ENCODE results near the gene CCL11. TPM values are rescaled to one million over a fixed set of nuclear protein-coding genes. Genes with fewer than 3 reads are reported as not detected.

The CCL11 gene
- total RNA-seq, 1 donor from 2014 or later, result not detected

DNA sequence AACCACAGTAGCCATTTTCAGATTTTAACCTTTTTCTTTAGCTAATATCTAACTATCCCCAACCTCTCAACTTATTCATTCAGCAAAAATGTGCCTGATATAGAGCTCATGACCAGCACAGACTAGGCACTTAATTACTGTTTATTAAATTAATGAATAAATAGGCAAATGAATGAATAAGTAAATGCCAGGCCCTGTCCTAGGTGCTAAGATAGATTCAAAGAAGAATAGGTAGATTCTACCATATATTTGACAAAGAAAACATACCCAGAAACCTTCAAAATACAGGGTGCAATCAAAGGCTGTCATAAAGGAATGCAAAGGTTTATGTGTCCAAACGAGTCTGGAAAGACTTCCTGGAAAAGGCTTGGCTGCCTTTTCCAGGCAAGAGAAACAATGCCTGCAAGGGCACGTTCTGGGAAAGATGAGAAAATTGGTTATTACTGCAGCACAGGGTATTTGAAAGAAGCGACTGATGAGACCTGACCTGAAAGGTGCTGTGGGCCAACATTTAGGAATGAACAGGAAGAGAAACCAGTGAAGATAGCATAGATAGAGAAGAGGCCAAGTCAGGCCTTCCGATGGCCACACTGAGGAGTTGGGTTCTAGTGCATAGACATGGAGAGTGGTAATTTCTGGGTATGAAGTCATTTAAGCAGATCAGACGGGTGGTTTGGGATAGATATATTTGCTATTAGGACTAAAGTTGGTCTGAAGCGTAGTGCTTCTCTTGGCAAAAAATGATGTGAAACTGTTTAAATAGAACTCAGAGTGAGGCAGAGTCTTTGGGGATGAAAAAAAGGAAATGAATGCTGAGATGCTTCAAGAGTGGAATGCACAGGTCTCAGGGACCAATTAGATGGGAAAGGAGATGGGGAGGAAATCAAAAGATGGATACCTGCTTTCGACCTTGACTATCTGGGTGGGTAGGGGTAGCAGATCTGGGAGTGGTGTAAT lies 41.9 kb upstream of the CCL11 start:
- no peaks in the 10 kb centered on the region for H3K9me3 Mint-ChIP-seq

DNA sequence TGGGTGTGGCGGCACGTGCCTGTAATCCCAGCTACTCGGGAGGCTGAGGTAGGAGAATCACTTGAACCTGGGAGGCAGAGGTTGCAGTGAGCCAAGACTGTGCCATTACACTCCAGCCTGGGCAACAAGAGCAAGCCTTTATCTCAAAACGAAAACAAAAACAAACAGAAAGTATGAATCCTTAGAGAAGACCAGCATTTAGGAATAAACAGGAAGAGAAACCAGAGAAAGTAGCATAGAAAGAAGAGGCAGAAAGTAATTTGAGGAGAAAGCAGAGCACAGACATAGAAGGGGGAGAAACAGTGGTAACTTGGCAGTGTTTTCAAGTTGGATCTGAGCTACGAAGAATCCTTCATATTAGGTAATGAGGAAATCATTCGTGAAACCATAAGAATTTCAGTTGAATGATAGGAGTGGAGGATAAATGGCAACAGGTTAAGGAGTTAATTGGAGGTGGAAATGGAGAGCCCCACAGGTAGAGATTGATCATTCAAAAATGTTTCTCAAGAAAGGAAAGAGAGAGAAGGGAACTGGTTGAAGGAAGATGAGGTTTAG lies 40.1 kb upstream of the CCL11 start:
- Mint-ChIP-seq H3K9me3 (no peaks in the 10 kb centered on the region), H3K27me3 (ENCODE audit: low read depth) (peaks cover 8% of the 10 kb centered on the region), H3K27ac (ENCODE audit: unreplicated experiment) (no peak overlapping the region), H3K36me3 (ENCODE audit: low read depth) (no peaks in the 10 kb centered on the region), H3K4me3 (no peak overlapping the region), H3K4me1 (no peaks in the 10 kb centered on the region)
- TF ChIP-seq, protein P1, sequence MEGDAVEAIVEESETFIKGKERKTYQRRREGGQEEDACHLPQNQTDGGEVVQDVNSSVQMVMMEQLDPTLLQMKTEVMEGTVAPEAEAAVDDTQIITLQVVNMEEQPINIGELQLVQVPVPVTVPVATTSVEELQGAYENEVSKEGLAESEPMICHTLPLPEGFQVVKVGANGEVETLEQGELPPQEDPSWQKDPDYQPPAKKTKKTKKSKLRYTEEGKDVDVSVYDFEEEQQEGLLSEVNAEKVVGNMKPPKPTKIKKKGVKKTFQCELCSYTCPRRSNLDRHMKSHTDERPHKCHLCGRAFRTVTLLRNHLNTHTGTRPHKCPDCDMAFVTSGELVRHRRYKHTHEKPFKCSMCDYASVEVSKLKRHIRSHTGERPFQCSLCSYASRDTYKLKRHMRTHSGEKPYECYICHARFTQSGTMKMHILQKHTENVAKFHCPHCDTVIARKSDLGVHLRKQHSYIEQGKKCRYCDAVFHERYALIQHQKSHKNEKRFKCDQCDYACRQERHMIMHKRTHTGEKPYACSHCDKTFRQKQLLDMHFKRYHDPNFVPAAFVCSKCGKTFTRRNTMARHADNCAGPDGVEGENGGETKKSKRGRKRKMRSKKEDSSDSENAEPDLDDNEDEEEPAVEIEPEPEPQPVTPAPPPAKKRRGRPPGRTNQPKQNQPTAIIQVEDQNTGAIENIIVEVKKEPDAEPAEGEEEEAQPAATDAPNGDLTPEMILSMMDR (conservative IDR thresholded peaks at IDR 0.05), result no peak
- no peak for DNase-seq (ENCODE audit: low read depth, low spot score)

More for the DNA sequence above, 41.9 kb upstream of the CCL11 start:
- TF ChIP-seq, protein P1 (conservative IDR thresholded peaks at IDR 0.05), result no peak
- Mint-ChIP-seq H3K4me3 (no peak overlapping the region), H3K27ac (ENCODE audit: unreplicated experiment) (no peak overlapping the region), H3K4me1 (peaks cover 6% of the 10 kb centered on the region), H3K27me3 (ENCODE audit: low read depth) (peaks cover 8% of the 10 kb centered on the region), H3K36me3 (ENCODE audit: low read depth) (no peaks in the 10 kb centered on the region)
- no peak for DNase-seq (ENCODE audit: low read depth, low spot score)

DNA sequence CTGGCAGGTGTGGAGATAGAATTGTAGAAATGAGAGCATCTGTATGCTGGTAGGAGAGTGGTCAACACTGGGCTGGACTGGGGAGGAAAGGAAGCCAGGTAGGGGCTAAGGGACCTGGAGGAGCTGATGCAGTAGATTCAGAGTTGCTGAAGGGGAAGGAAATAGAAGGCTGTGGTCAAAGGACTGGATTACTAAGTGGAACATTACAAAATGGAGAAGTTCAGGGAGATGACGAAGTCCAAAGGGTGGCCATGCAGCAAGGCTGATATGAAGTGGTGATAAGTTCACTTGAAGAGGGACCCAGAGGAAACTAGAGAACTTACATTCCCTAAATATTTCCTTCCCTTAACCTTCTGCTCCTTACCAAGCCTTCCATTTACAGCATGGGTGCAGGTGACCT lies 39.1 kb upstream of the CCL11 start:
- H3K27ac Mint-ChIP-seq (ENCODE audit: unreplicated experiment), result no peak overlapping the region
- H3K9me3 Mint-ChIP-seq, result no peaks in the 10 kb centered on the region
- H3K4me3 Mint-ChIP-seq, result no peak overlapping the region
- no peaks in the 10 kb centered on the region for H3K36me3 Mint-ChIP-seq (ENCODE audit: low read depth)
- H3K27me3 Mint-ChIP-seq (ENCODE audit: low read depth), result peaks cover 8% of the 10 kb centered on the region
- TF ChIP-seq, protein P1 (conservative IDR thresholded peaks at IDR 0.05), result no peak
- H3K4me1 Mint-ChIP-seq, result no peaks in the 10 kb centered on the region
- DNase-seq (ENCODE audit: low read depth, low spot score), result no peak

DNA sequence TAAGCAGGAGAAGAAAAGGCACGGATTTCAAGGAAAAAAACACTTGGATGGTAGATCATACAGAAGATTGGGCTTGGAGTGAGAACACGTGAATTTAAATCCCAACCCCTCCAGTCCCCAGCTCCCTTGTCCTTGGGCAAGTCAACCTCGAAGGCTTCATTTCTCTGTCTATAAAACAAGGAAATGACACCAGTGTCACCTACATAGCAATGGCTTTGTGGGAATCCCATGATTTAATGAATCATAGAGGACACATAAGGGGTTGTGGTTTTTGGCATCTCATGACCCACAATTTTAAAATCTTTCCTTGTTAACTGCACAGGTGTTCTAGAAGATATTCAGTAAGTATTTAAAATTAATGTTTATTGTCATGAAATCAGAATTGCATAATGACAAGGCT lies 38.7 kb upstream of the CCL11 start:
- Mint-ChIP-seq H3K4me1 (no peaks in the 10 kb centered on the region), H3K4me3 (no peak overlapping the region), H3K27me3 (ENCODE audit: low read depth) (peaks cover 8% of the 10 kb centered on the region), H3K9me3 (no peaks in the 10 kb centered on the region), H3K36me3 (ENCODE audit: low read depth) (no peaks in the 10 kb centered on the region), H3K27ac (ENCODE audit: unreplicated experiment) (no peak overlapping the region)
- TF ChIP-seq, protein P1 (conservative IDR thresholded peaks at IDR 0.05), result no peak
- no peak for DNase-seq (ENCODE audit: low read depth, low spot score)

GRCh38 chr17:34248511-34249024 lies 37.0 kb upstream of the CCL11 start:
- H3K9me3 Mint-ChIP-seq, result no peaks in the 10 kb centered on the region
- H3K36me3 Mint-ChIP-seq (ENCODE audit: low read depth), result no peaks in the 10 kb centered on the region
- H3K4me1 Mint-ChIP-seq, result no peaks in the 10 kb centered on the region
- no peak overlapping the region for H3K4me3 Mint-ChIP-seq
- H3K27ac Mint-ChIP-seq (ENCODE audit: unreplicated experiment), result no peak overlapping the region
- peaks cover 8% of the 10 kb centered on the region for H3K27me3 Mint-ChIP-seq (ENCODE audit: low read depth)
- TF ChIP-seq, protein P1 (conservative IDR thresholded peaks at IDR 0.05), result no peak
- DNase-seq (ENCODE audit: low read depth, low spot score), result no peak

Data from neural crest cell (in vitro differentiated cells).